ENCODE data around the gene TSTD2.
"Not testable (repeated sequence)": the region's sequence is repeated elsewhere in the genome, so short reads cannot be mapped to it uniquely, and the experiment has no call there.

TSTD2 gene

DNA sequence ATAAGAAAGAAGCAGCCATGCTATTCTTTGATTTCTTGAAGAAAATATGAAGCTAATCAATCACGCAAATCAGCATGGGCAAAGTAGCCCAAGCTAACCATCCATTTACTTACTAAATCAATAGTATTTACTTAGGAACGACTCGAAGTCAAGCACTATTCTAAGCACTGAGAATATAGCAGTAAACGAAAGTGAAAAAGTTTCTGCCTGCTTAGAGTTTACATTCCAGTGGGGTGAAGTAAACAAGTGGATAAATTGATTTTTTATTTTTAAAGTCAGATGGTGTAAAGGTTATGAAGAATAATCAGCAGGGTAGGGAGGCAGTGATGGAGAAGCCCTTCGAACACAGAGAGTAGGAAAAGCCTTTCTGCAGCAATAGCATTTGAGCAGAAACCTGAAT, 5.5 kb downstream of the TSTD2 start:
- no peak overlapping the region for H3K4me3 ChIP-seq (ENCODE audit: low read depth, low read length)
- no peak for DNase-seq (ENCODE audit: low read depth)
- TF ChIP-seq, protein P1, sequence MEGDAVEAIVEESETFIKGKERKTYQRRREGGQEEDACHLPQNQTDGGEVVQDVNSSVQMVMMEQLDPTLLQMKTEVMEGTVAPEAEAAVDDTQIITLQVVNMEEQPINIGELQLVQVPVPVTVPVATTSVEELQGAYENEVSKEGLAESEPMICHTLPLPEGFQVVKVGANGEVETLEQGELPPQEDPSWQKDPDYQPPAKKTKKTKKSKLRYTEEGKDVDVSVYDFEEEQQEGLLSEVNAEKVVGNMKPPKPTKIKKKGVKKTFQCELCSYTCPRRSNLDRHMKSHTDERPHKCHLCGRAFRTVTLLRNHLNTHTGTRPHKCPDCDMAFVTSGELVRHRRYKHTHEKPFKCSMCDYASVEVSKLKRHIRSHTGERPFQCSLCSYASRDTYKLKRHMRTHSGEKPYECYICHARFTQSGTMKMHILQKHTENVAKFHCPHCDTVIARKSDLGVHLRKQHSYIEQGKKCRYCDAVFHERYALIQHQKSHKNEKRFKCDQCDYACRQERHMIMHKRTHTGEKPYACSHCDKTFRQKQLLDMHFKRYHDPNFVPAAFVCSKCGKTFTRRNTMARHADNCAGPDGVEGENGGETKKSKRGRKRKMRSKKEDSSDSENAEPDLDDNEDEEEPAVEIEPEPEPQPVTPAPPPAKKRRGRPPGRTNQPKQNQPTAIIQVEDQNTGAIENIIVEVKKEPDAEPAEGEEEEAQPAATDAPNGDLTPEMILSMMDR (IDR thresholded peaks at IDR 0.05; ENCODE audit: low read depth, low read length, missing control alignments), result no peak

- DNase-seq (ENCODE audit: low read depth), result no peak
- no peak overlapping the region for H3K4me3 ChIP-seq (ENCODE audit: low read depth, low read length)
- TF ChIP-seq, protein P1 (IDR thresholded peaks at IDR 0.05; ENCODE audit: low read depth, low read length, missing control alignments), result no peak
These were observed 7.5 kb downstream of the TSTD2 start for GRCh38 chr9:97625620-97626019.

GRCh38 chr9:97623946-97624345, 9.2 kb downstream of the TSTD2 start:
- no peak for DNase-seq (ENCODE audit: low read depth)
- no peak overlapping the region for H3K4me3 ChIP-seq (ENCODE audit: low read depth, low read length)
- TF ChIP-seq, protein P1 (IDR thresholded peaks at IDR 0.05; ENCODE audit: low read depth, low read length, missing control alignments), result no peak

- DNase-seq (ENCODE audit: low read depth); H3K4me3 ChIP-seq (ENCODE audit: low read depth, low read length): not testable (repeated sequence)
These were observed 10.7 kb downstream of the TSTD2 start for GRCh38 chr9:97622483-97622882.

DNA sequence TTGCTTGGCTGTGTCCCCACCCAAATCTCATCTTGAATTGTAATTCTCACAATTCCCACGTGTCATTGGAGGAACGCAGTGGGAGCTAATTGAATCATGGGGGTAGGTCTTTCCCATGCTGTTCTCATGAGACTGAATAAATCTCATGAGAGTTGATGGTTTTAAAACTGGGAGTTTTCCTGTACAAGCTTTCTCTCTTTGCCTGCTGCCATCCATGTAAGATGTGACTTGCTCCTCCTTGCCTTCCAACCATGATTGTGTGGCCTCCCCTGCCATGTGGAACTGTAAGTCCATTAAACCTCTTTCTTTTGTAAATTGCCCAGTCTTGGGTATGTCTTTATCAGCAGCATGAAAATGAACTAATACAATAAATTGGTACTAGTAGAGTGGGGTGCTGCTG, 13.1 kb downstream of the TSTD2 start:
- not testable (repeated sequence) for DNase-seq (ENCODE audit: low read depth); H3K4me3 ChIP-seq (ENCODE audit: low read depth, low read length)

DNA sequence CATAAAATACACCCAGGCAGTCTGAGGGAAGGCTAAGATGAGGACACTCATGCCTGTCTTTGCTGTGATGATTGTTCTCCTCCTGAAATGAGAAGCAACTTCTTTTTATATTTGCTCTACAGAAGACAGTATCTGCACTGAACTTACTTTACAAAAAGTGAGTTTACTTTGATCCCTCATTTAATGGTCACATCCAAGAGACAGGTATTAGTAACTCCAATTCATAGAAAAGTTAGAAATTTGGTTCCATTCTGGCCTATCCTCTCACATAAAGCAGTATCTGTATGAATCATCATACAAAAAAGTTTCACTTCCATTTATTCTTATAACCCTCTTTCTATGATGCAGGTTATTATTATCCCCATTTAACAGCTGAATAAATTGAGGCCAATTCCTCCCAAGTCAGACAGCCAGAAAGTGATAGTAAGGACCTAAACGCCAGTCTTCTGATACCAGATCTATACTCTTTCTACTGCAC, 15.2 kb downstream of the TSTD2 start:
- TF ChIP-seq, protein P1 (IDR thresholded peaks at IDR 0.05; ENCODE audit: low read depth, low read length, missing control alignments), result no peak
- no peak for DNase-seq (ENCODE audit: low read depth)

DNA sequence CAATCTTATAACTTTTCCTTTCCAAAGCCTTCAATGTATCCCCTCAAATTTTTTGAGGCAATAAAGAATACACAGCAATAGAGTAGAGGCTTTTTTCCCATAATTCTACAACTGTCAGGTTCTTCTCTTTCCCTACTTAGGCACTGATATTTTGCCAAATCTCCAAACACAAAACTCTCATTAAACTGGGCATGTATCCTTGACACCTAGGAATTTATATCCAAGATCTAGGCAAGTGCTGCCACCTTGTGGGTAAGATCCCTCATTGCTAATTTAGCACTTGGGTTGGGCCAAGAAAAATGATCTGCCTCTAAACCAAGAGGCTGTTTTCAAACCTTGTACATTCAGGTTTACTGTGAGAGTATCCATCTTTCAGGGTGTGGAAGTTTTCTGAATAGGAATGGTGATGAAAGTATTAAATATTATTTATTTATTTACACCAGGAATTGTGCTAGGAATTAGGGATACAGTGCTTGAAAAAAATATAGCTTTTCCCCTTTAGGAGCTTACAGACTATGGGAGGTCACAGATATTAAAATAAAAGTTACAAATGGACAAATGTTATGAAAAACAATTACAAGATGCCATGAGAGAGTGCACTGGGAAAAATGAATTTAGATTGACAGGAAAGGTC, 17.6 kb downstream of the TSTD2 start:
- TF ChIP-seq, protein P1 (IDR thresholded peaks at IDR 0.05; ENCODE audit: low read depth, low read length, missing control alignments), result peak; percentile 66
- H3K4me3 ChIP-seq (ENCODE audit: low read depth, low read length), result no peak overlapping the region
- DNase-seq (ENCODE audit: low read depth), result no peak

More for the DNA sequence above, 15.2 kb downstream of the TSTD2 start:
- H3K4me3 ChIP-seq (ENCODE audit: low read depth, low read length), result no peak overlapping the region

DNA sequence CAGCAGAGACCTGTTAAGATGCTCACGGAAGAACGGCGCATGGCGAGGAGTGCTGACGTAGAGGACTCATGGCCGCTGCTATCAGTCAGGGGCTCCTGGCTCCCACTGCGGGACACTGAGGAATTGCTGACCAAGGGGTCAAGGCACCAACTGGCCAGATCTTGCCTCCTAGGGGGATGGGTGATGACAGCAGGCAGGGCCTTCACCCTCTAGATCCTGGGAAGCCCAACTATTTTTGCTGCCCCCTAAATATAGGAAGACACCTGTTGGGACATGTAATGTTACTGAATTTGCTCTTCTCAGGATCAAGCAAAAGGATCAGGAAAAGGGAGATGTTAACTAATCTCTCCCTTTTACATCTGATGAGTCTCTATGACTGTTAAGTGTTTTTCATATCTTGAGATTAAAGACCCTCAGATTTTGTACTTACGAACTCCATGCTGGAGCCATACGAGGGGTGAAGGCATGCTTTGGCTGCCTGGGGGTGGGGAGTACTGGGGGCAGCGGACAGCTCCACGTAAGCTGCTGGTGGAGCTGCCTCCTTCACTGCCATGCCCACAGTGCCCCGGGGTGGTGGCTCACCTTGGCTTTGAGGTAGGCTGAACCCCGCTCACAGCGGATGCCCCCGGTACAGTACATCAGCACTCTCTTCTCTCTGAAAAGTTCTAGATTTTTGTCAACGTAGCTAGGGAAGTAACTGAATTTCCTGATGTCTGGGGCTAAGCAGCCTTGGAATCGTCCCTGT, 28.1 kb downstream of the TSTD2 start:
- TF ChIP-seq, protein P1 (IDR thresholded peaks at IDR 0.05; ENCODE audit: low read depth, low read length, missing control alignments), result no peak
- no peak for DNase-seq (ENCODE audit: low read depth)
- no peak overlapping the region for H3K4me3 ChIP-seq (ENCODE audit: low read depth, low read length)
